Activated T-helper 1 cell treated with anti-CD3 and anti-CD28 coated beads, Interleukin-12 subunit alpha, Interleukin-12 subunit beta, Interleukin-2, Interleukin-4 antibody, amounts not matched to agents 30 ng/mL and 10 ng/mL and 1 ng/mL, durations not matched to agents 14 hours and 24 hours and 36 hours (primary cell): Measurements from ENCODE around the gene NUDT16L1. TPM values are rescaled to one million over a fixed set of nuclear protein-coding genes. Genes with fewer than 3 reads are reported as not detected.

ENCODE experiments used
- DNase-seq: peaks from one replicate; pipeline ENCODE4 v3.0.0; 2021; ENCODE audit warnings: low spot score
- H3K27ac Mint-ChIP-seq: one replicate; pipeline ENCODE4 v1.8.0; 2021; ENCODE audit warnings: mild to moderate bottlenecking, mixed read lengths
- H3K27me3 Mint-ChIP-seq: one replicate; pipeline ENCODE4 v1.8.0; 2022; ENCODE audit warnings: mild to moderate bottlenecking, moderate library complexity, mixed read lengths; ENCODE audit not compliant: insufficient read depth
- H3K36me3 Mint-ChIP-seq: one replicate; pipeline ENCODE4 v1.8.0; 2021; ENCODE audit warnings: low read depth, mixed read lengths
- H3K4me1 Mint-ChIP-seq: one replicate; pipeline ENCODE4 v1.8.0; 2021; ENCODE audit warnings: low read depth, mixed read lengths
- H3K4me3 Mint-ChIP-seq: one replicate; pipeline ENCODE4 v1.8.0; 2021; ENCODE audit warnings: mild to moderate bottlenecking, moderate library complexity, mixed read lengths
- H3K9me3 Mint-ChIP-seq: one replicate; pipeline ENCODE4 v1.8.0; 2021; ENCODE audit warnings: mixed read lengths
- intact Hi-C: fragments of 100-400 bp; cut with micrococcal nuclease; formaldehyde crosslinking; loops from one replicate; pipeline ENCODE4 v1.15.1; 2024
- total RNA-seq: library from RNA; stranded (reverse); gene quantifications from 2 replicates; pipeline ENCODE4 v1.2.3, GENCODE V29; 2022

The NUDT16L1 gene
- total RNA-seq, 1 donor from 2014 or later, result 39.9 TPM

- no peak for DNase-seq
- H3K4me1 Mint-ChIP-seq, result no peaks in the 10 kb centered on the region
- H3K4me3 Mint-ChIP-seq, result no peak overlapping the region
- H3K36me3 Mint-ChIP-seq, result peaks cover 5% of the 10 kb centered on the region
- intact Hi-C loops, result no loop called here
- H3K9me3 Mint-ChIP-seq, result no peaks in the 10 kb centered on the region
- H3K27ac Mint-ChIP-seq, result no peak overlapping the region
- no peaks in the 10 kb centered on the region for H3K27me3 Mint-ChIP-seq
These were observed 5.3 kb upstream of the NUDT16L1 start for GRCh38 chr16:4687946-4688673.

- no peak overlapping the region for H3K27ac Mint-ChIP-seq
- intact Hi-C loops, result no loop called here
- no peak for DNase-seq
- H3K27me3 Mint-ChIP-seq, result no peaks in the 10 kb centered on the region
- H3K4me3 Mint-ChIP-seq, result no peak overlapping the region
- no peaks in the 10 kb centered on the region for H3K4me1 Mint-ChIP-seq
- peaks cover 5% of the 10 kb centered on the region for H3K36me3 Mint-ChIP-seq
- H3K9me3 Mint-ChIP-seq, result no peaks in the 10 kb centered on the region
These were observed 4.7 kb upstream of the NUDT16L1 start for GRCh38 chr16:4688674-4689045.

- intact Hi-C loops, result no loop called here
- no peaks in the 10 kb centered on the region for H3K9me3 Mint-ChIP-seq
- no peak overlapping the region for H3K27ac Mint-ChIP-seq
- H3K36me3 Mint-ChIP-seq, result peaks cover 5% of the 10 kb centered on the region
- no peak overlapping the region for H3K4me3 Mint-ChIP-seq
- H3K27me3 Mint-ChIP-seq, result no peaks in the 10 kb centered on the region
- no peaks in the 10 kb centered on the region for H3K4me1 Mint-ChIP-seq
- DNase-seq, result no peak
These were observed 4.2 kb upstream of the NUDT16L1 start for GRCh38 chr16:4689091-4689671.

- H3K36me3 Mint-ChIP-seq, result peaks cover under 1% of the 10 kb centered on the region
These were observed 3.3 kb upstream of the NUDT16L1 start for GRCh38 chr16:4689864-4690704.

GRCh38 chr16:4690946-4691665, 2.3 kb upstream of the NUDT16L1 start:
- Mint-ChIP-seq H3K27me3 (no peaks in the 10 kb centered on the region), H3K36me3 (peaks cover 4% of the 10 kb centered on the region), H3K4me1 (no peaks in the 10 kb centered on the region), H3K4me3 (peak overlapping the region; percentile 56), H3K27ac (no peak overlapping the region), H3K9me3 (no peaks in the 10 kb centered on the region)
- DNase-seq, result no peak
- intact Hi-C loops, result loop anchor here (5.0 kb wide), 2 partner anchors 406 to 419 kb away; partner anchors contain the start of genes EEF2KMT and TFAP4

More at GRCh38 chr16:4689864-4690704, 3.3 kb upstream of the NUDT16L1 start:
- intact Hi-C loops, result loop anchor here (5.0 kb wide), 2 partner anchors 407 to 418 kb away; partner anchors contain the start of genes EEF2KMT and TFAP4
- no peak overlapping the region for H3K4me3 Mint-ChIP-seq
- H3K9me3 Mint-ChIP-seq, result no peaks in the 10 kb centered on the region
- no peak overlapping the region for H3K27ac Mint-ChIP-seq
- H3K27me3 Mint-ChIP-seq, result no peaks in the 10 kb centered on the region
- no peaks in the 10 kb centered on the region for H3K4me1 Mint-ChIP-seq
- DNase-seq, result no peak

GRCh38 chr16:4691666-4692412, 1.5 kb upstream of the NUDT16L1 start:
- Mint-ChIP-seq H3K4me1 (no peaks in the 10 kb centered on the region), H3K9me3 (no peaks in the 10 kb centered on the region), H3K36me3 (peaks cover 8% of the 10 kb centered on the region), H3K4me3 (peak overlapping the region; percentile 56), H3K27me3 (no peaks in the 10 kb centered on the region), H3K27ac (no peak overlapping the region)
- intact Hi-C loops, result loop anchor here (2.0 to 5.0 kb wide), 7 partner anchors 43 to 420 kb away; partner anchors contain the start of genes ANKS3, DNAAF8, EEF2KMT and GLYR1
- DNase-seq, result no peak

GRCh38 chr16:4692460-4693295, 684 bp upstream of the NUDT16L1 start:
- intact Hi-C loops, result loop anchor here (2.0 to 5.0 kb wide), 7 partner anchors 42 to 420 kb away; partner anchors contain the start of genes ANKS3, DNAAF8, EEF2KMT and GLYR1
- no peak overlapping the region for H3K27ac Mint-ChIP-seq
- H3K27me3 Mint-ChIP-seq, result no peaks in the 10 kb centered on the region
- H3K36me3 Mint-ChIP-seq, result peaks cover 8% of the 10 kb centered on the region
- no peaks in the 10 kb centered on the region for H3K4me1 Mint-ChIP-seq
- no peaks in the 10 kb centered on the region for H3K9me3 Mint-ChIP-seq
- peak overlapping the region; percentile 86 for H3K4me3 Mint-ChIP-seq
- no peak for DNase-seq

GRCh38 chr16:4693956-4694641, 737 bp downstream of the NUDT16L1 start:
- Mint-ChIP-seq H3K9me3 (no peaks in the 10 kb centered on the region), H3K36me3 (peaks cover 8% of the 10 kb centered on the region)

GRCh38 chr16:4694642-4695451, 1.5 kb downstream of the NUDT16L1 start:
- Mint-ChIP-seq H3K4me3 (peak overlapping the region; percentile 81), H3K27ac (peak overlapping the region; percentile 65), H3K36me3 (peaks cover 13% of the 10 kb centered on the region), H3K27me3 (no peaks in the 10 kb centered on the region), H3K4me1 (no peaks in the 10 kb centered on the region), H3K9me3 (no peaks in the 10 kb centered on the region)
- no peak for DNase-seq
- intact Hi-C loops, result loop anchor here (5.0 kb wide), 2 partner anchors 402 to 423 kb away; partner anchors contain the start of genes EEF2KMT and TFAP4

More at GRCh38 chr16:4693956-4694641, 737 bp downstream of the NUDT16L1 start:
- intact Hi-C loops, result loop anchor here (2.0 to 5.0 kb wide), 7 partner anchors 41 to 422 kb away; partner anchors contain the start of genes ANKS3, DNAAF8, EEF2KMT and GLYR1
- peak; percentile 45 for DNase-seq
- Mint-ChIP-seq H3K27me3 (no peaks in the 10 kb centered on the region), H3K27ac (peak overlapping the region; percentile 65), H3K4me1 (no peaks in the 10 kb centered on the region), H3K4me3 (peak overlapping the region; percentile 81)

GRCh38 chr16:4695473-4696171, 2.3 kb downstream of the NUDT16L1 start:
- DNase-seq, result no peak
- Mint-ChIP-seq H3K27me3 (no peaks in the 10 kb centered on the region), H3K4me3 (peak overlapping the region; percentile 81), H3K27ac (no peak overlapping the region), H3K9me3 (no peaks in the 10 kb centered on the region), H3K4me1 (peaks cover 5% of the 10 kb centered on the region), H3K36me3 (peaks cover 13% of the 10 kb centered on the region)
- intact Hi-C loops, result no loop called here
